Activated effector memory CD4-positive, alpha-beta T cell treated with anti-CD3 and anti-CD28 coated beads, Interleukin-2, amount 50 U/mL, for 16 hours (primary cell): ENCODE results near the gene ACTR10.

Source experiments
- DNase-seq: peaks from one replicate; pipeline ENCODE4 v3.0.0-alpha.2; 2020

ACTR10 gene

GRCh38 chr14:58282925-58283593, 83.1 kb downstream of the ACTR10 start:
- DNase-seq, result no peak

GRCh38 chr14:58283730-58284129, 83.8 kb downstream of the ACTR10 start:
- no peak for DNase-seq

DNA sequence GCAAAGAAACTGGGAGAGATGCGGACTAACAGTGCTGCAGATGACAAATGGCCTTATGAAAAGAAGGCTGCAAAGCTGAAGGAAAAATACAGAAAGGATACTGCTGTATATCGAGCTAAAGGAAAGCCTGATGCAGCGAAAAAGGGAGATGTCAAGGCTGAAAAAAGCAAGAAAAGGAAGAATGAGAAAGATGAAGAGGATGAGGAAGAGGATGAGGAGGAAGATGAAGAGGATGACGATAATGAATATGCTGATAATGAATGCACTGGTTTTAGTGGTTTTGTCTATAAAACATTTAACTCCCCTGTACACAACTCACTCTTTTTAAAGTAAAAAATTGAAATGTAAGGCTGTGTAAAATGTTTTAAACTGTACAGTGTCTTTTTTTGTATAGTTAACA, 85.2 kb downstream of the ACTR10 start:
- no peak for DNase-seq
